Neuron (in vitro differentiated cells): ENCODE data around the gene TMEFF2.
"Not testable (repeated sequence)": the region's sequence is repeated elsewhere in the genome, so short reads cannot be mapped to it uniquely, and the experiment has no call there.

ENCODE experiments used
- H2AFZ ChIP-seq: one replicate; pipeline ENCODE4 v1.6.1; 2013; ENCODE audit warnings: low read depth, mild to moderate bottlenecking, inconsistent platforms, low read length, moderate library complexity
- H3K27me3 ChIP-seq: one replicate; pipeline ENCODE4 v1.6.1; 2013; ENCODE audit warnings: low read length; ENCODE audit not compliant: insufficient read depth
- H3K36me3 ChIP-seq: one replicate; pipeline ENCODE4 v1.6.1; 2013; ENCODE audit warnings: low read length; ENCODE audit not compliant: insufficient read depth
- H3K4me1 ChIP-seq: one replicate; pipeline ENCODE4 v1.6.1; 2013; ENCODE audit warnings: low read length; ENCODE audit not compliant: insufficient read depth
- H3K4me3 ChIP-seq: 2 replicates; pipeline ENCODE4 v1.5.1; 2013; ENCODE audit warnings: mild to moderate bottlenecking, low read length, moderate library complexity
- H3K9me3 ChIP-seq: one replicate; pipeline ENCODE4 v1.6.1; 2013; ENCODE audit warnings: low read length

The TMEFF2 gene

DNA sequence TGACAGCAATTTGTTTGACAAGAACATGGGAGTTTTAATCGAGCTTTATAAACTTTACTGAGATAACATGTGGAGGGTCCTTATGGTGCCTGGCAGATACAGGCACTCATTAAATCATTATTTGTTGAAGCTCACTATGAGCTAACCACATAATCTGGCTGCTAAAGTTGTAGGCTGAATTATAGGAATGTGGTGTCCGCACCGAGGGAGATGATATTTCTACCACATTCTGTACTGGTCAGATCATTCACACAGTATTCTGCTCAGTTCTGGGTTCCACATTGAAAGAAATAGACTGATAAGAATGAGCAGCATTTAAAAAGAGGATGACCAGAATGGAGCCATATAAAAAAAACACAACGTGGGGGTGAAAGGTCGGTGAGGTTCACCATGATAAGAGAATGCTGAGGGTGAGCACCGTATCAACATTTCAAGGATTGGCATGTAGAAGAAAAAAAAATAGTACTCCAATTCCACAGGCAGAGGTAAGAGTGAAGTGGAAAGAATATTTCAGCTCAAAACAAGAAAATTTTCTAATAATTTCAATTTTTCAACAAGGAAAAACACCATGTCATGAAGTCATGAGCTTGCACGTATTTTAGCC lies 54.4 kb downstream of the TMEFF2 start:
- Histone ChIP-seq H3K4me1 (no peaks in the 10 kb centered on the region), H3K27me3 (no peaks in the 10 kb centered on the region), H3K36me3 (no peaks in the 10 kb centered on the region), H2AFZ (no peak overlapping the region), H3K4me3 (no peak overlapping the region), H3K9me3 (no peaks in the 10 kb centered on the region)

DNA sequence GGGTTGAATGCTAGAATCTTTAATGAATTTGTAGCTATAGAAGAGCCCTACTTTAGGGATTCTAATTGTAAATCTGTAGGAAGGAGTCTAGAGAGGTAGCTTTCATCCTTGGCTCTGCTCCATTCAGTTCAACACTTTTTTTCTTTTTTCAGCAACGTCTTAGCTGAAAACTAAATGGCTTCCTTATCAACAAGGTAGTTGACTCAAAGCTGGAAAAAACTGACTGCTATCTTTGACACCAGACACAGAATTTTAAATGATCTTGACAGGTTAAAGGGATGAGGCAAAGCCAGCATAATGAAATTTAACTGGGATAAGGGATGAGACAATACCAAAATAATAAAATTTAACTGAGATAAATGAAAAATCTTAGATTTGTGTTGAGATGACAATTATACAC lies 54.9 kb downstream of the TMEFF2 start:
- Histone ChIP-seq H3K36me3 (no peaks in the 10 kb centered on the region), H2AFZ (no peak overlapping the region), H3K9me3 (no peaks in the 10 kb centered on the region), H3K27me3 (no peaks in the 10 kb centered on the region), H3K4me3 (no peak overlapping the region), H3K4me1 (no peaks in the 10 kb centered on the region)

DNA sequence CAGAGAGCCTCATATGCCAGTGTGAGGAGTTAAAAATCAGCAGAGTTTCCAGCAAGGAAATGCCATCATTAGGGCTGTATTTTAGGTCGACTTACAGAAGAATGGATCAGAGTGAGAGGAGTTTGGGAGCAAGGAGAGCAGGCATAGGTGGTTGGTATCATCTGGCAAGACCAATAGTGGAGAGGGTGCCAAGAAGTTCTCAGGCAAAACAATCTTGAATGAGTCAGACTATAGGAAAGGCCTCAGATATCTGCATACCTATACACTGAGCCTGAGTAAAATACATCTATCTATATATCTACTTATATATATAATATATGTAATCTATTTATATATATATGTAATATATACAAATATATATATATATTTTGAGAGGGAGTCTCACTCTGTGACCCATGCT lies 57.3 kb downstream of the TMEFF2 start:
- H3K9me3 ChIP-seq = no peaks in the 10 kb centered on the region
- no peaks in the 10 kb centered on the region for H3K4me1 ChIP-seq
- no peak overlapping the region for H3K4me3 ChIP-seq
- no peaks in the 10 kb centered on the region for H3K27me3 ChIP-seq
- no peak overlapping the region for H2AFZ ChIP-seq
- no peaks in the 10 kb centered on the region for H3K36me3 ChIP-seq

DNA sequence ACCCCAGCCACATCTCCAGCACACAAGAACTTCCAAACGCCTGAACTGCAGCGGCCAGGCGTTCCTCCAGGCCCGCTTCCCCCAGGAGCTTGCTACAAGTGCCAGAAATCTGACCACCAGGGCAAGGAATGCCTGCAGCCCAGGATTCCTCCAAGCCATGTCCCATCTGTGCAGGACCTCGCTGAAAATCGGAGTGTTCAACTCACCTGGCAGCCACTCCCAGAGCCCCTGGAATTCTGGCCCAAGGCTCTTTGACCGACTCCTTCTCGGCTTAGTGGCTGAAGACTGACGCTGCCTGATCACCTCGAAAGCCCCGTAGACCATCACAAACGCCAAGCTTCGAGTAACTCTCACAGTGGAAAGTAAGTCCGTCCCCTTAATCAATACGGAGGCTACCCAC lies 62.1 kb downstream of the TMEFF2 start:
- H3K4me3 ChIP-seq, H3K36me3 ChIP-seq, H2AFZ ChIP-seq, H3K9me3 ChIP-seq, H3K4me1 ChIP-seq, H3K27me3 ChIP-seq: not testable (repeated sequence)

DNA sequence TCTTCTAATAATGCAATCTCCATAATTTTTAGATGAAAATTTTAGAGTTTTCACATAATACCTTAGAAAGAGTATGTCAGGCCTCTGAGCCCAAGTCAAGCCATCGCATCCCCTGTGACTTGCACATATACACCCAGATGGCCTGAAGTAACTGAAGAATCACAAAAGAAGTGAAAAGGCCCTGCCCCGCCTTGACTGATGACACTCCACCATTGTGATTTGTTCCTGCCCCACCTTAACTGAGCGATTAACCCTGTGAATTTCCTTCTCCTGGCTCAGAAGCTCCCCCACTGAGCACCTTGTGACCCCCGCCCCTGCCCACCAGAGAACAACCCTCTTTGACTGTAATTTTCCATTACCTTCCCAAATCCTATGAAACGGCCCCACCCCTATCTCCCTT lies 64.4 kb downstream of the TMEFF2 start:
- not testable (repeated sequence) for H3K9me3 ChIP-seq, H2AFZ ChIP-seq, H3K36me3 ChIP-seq, H3K4me1 ChIP-seq, H3K4me3 ChIP-seq, H3K27me3 ChIP-seq

DNA sequence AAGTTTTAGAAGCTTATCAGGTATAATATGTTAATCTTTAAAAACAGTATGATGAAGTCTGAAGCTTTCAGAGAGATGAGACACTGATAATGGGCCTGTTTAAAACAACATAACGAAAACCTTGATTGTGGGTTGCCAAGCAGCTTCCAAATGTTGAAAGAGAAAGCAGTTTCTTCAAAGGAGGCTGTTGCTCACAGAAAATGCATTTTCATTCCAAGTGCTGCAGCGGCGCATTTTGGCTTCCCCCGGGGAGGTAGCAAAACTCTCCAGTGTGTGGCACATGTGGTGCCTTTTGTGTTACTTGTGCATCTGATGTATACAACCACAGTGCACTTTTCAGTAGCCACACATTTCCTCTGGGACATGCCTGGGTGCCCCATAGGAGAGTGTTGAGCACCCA lies 66.1 kb downstream of the TMEFF2 start:
- Histone ChIP-seq H3K9me3 (no peaks in the 10 kb centered on the region), H2AFZ (no peak overlapping the region), H3K4me3 (no peak overlapping the region), H3K4me1 (no peaks in the 10 kb centered on the region), H3K27me3 (no peaks in the 10 kb centered on the region), H3K36me3 (no peaks in the 10 kb centered on the region)

DNA sequence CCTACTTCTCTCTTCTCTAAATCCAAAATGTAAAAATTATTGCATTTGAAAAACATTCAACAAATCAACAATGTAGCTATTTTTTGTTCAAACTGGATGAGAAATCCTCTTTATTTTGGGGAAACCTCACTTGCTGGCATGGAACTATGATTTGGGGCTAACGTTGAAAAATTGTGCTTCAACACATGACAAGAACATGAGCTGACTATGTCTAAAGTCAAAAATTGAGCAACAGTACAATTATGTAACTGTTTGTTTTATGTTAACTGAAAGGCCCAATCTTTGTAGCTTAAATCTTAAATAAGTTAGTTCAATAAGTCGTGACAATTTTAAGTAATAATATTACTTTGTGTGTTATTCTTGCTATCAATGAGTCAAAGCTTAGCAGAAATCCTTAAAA lies 67.3 kb downstream of the TMEFF2 start:
- Histone ChIP-seq H3K27me3 (no peaks in the 10 kb centered on the region), H3K36me3 (no peaks in the 10 kb centered on the region), H3K4me3 (no peak overlapping the region), H2AFZ (no peak overlapping the region), H3K9me3 (no peaks in the 10 kb centered on the region), H3K4me1 (no peaks in the 10 kb centered on the region)

DNA sequence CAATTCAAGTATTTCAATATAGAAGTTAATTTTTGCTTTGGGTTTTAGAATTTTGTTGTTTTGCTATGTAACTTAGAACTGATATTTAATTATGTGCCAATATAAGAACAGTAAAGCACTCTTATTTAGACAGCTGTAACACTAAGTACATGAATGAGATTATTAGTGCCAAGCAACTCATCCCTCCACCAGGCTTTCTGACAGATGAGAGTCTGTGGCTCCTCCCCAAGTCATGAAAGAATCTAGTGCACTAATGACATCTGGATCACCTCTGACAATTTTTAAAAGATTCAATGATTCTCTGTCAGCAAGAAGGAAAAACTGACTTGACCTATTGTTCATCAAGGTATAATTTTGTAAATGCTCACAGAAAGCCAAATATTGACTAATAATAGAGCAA lies 67.8 kb downstream of the TMEFF2 start:
- H3K4me3 ChIP-seq = no peak overlapping the region
- no peaks in the 10 kb centered on the region for H3K36me3 ChIP-seq
- no peak overlapping the region for H2AFZ ChIP-seq
- no peaks in the 10 kb centered on the region for H3K4me1 ChIP-seq
- no peaks in the 10 kb centered on the region for H3K27me3 ChIP-seq
- H3K9me3 ChIP-seq = no peaks in the 10 kb centered on the region

DNA sequence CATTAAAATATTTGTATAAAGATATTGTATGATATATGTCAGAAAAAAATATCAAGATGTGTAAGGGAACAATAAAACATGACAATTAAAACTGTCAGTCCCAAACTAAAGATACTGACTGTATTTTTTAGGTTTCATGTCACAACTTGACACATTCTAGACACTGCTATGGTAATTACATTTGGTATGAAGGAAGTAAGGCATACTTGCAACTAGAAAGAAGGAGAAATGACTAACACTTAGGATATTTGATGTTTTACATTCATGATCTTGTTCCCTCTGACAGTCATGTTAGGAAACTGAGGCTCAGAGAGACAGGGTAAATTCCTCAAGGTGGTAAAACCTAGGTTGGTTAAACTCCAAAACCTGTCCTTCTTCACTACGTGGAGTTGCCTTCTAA lies 68.3 kb downstream of the TMEFF2 start:
- Histone ChIP-seq H3K4me1 (no peaks in the 10 kb centered on the region), H2AFZ (no peak overlapping the region), H3K27me3 (no peaks in the 10 kb centered on the region), H3K4me3 (no peak overlapping the region), H3K9me3 (no peaks in the 10 kb centered on the region), H3K36me3 (no peaks in the 10 kb centered on the region)

DNA sequence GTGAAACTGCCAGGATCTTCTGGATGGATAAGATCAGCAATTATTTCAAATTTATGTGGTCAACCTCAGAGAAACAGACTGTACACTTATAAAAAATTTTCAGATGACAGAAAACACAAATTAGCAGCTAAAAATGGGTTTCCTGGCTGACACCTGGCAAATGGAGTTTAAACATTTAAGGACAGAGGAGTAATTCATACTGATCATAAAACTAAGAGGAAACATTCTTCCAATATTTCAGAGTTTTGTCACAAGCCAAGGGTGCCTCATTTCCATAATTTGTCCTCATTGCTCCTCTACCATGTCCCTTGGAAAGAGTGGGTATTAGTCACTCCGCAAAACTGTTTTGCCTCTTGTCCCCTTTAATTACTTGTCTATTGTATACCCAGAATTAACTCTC lies 70.2 kb downstream of the TMEFF2 start:
- no peak overlapping the region for H2AFZ ChIP-seq
- H3K36me3 ChIP-seq = no peaks in the 10 kb centered on the region
- H3K9me3 ChIP-seq = no peaks in the 10 kb centered on the region
- peaks cover 3% of the 10 kb centered on the region for H3K4me1 ChIP-seq
- no peaks in the 10 kb centered on the region for H3K27me3 ChIP-seq
- H3K4me3 ChIP-seq = no peak overlapping the region

DNA sequence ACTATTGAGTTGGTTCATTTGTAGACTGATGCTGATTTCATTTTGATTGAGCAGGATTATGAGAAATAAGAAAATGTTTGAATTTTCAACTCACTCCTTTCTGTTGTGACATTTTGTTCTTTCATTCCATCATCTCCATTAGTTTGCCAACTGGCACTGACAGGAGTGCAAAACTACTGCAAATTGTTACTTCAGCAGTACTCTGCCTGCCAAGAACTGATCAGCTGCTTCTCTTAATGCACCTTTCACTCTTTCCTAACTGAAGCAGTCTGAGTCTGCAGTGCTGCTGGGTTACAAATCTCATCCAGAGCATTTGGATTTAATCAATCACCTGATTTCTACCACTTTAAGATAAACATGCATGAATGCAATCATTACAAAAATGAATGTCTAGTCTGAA lies 70.9 kb downstream of the TMEFF2 start:
- no peak overlapping the region for H3K4me3 ChIP-seq

DNA sequence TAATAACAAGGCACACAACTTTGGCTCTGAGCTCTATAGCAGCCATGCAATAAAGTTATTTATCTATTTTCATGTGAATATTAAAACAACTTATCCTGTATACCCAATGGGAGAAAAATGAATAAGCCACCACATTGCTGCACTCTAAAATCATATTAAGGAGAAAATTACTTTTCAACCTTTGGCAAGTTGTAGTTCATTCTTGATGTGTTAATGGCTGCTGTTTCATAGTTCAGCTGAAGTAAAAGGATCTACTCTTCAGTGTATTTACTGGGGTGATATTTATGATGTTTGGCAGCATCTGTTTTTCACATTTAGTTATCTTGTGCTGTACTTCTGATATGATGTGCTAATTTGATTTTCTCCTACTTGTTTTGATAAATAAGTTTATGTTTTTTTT lies 71.8 kb downstream of the TMEFF2 start:
- no peaks in the 10 kb centered on the region for H3K9me3 ChIP-seq
- H3K4me1 ChIP-seq = peaks cover 3% of the 10 kb centered on the region
- H3K4me3 ChIP-seq = no peak overlapping the region
- H3K36me3 ChIP-seq = no peaks in the 10 kb centered on the region
- H2AFZ ChIP-seq = no peak overlapping the region
- no peaks in the 10 kb centered on the region for H3K27me3 ChIP-seq

More for the DNA sequence above, 70.9 kb downstream of the TMEFF2 start:
- H3K4me1 ChIP-seq = peaks cover 3% of the 10 kb centered on the region
- no peaks in the 10 kb centered on the region for H3K36me3 ChIP-seq
- H2AFZ ChIP-seq = no peak overlapping the region
- H3K9me3 ChIP-seq = no peaks in the 10 kb centered on the region
- no peaks in the 10 kb centered on the region for H3K27me3 ChIP-seq

DNA sequence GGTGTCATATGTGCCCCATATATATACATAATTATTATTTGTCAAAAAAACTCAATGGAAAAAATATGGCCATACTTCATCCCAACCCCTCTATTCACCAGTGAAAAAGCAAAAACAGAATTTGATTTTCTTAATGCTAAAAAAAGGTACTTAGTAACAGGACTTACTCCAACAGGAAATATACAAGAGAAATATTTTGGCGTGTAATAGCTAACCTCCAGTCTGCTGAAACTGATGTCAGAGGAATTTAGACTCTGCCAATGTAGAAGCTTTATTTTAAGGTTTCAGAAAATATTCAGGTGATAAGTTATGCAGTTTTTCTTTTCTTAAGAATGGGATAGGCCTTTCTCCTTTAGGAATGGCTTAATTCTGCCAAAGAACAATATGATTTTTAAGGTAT lies 72.6 kb downstream of the TMEFF2 start:
- H3K4me3 ChIP-seq = no peak overlapping the region
- H3K4me1 ChIP-seq = peaks cover 3% of the 10 kb centered on the region
- H3K9me3 ChIP-seq = no peaks in the 10 kb centered on the region
- no peaks in the 10 kb centered on the region for H3K36me3 ChIP-seq
- H3K27me3 ChIP-seq = no peaks in the 10 kb centered on the region
- no peak overlapping the region for H2AFZ ChIP-seq

DNA sequence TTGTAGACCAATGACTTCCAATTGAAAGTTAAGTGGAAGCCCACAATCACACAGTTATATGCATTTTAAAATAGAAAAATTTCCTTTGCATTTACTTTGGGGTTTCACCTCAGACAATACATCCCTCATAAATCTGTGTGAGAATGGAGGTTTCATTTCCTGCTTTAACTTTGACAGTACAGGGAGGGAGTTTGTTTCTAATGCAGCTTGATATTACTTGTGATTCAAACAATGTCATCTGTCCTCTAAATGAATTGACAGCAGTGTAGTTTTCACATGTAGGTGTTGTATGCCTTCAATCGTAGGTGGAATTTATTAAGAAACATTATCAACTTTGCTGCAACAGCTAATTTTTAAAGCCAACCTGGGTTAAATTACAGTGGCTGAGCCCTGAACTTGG lies 75.2 kb downstream of the TMEFF2 start:
- Histone ChIP-seq H2AFZ (no peak overlapping the region), H3K4me3 (no peak overlapping the region), H3K27me3 (no peaks in the 10 kb centered on the region), H3K36me3 (no peaks in the 10 kb centered on the region), H3K9me3 (no peaks in the 10 kb centered on the region), H3K4me1 (peaks cover 3% of the 10 kb centered on the region)
